ENCODE results near the gene PRIMA1.

The PRIMA1 gene

GRCh38 chr14:93794756-93795155 is 6.5 kb upstream of the PRIMA1 start:
- no peak for DNase-seq

DNA sequence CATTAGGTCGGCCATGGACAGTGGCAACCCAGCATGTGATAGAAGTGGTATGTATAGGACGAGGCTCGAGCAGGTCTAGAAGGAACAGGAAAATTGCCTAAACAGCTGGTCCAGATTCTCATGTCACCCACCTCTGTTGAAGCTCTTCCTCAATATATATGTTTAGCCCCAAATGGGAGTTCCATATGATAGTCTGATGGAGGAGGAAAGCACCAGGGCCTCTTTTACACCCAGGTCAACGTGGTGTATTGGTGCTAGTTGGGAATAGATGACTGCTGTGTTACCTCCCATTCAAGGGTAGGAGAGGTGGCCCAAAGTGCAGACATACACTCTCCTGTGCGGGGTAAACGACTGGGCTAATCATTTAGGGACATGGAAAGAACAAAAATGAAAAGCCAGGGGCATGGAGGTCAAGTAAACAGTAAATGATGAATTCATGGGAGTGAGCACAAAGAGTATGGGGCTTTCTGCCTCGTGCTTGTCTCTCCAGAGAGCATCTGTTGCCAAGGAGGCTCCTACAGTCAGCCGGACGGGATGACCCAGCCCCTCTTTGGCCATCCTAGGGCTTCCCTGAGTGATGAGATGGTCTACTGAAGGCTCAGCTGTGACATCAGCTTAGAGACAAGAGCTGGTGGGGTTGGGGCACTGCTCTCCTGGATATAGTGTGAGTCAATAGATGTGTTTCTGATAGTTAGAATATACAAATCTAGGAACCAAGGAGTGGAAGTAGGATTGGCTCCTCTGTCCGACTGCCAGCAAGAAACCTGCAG is 5.5 kb upstream of the PRIMA1 start:
- DNase-seq: no peak

DNA sequence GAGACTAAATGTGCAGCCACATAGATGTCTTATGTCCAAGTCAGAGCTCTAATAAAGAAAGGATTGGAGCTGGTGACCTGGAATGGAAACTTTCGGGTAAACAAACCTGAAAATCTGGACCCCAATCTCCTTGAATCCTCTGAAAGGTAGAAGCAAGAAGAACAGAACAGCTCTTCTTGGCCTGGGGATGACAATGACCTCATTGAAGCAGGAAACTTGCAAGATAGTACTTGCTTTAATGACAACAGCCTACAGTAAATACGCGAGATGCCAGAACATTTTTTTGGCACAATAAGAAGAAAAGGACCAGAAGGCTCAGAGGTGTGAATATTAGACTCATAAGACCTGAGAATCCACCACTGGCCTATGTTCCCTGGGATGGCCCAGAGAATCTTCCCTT is 4.1 kb upstream of the PRIMA1 start:
- no peak for DNase-seq

DNA sequence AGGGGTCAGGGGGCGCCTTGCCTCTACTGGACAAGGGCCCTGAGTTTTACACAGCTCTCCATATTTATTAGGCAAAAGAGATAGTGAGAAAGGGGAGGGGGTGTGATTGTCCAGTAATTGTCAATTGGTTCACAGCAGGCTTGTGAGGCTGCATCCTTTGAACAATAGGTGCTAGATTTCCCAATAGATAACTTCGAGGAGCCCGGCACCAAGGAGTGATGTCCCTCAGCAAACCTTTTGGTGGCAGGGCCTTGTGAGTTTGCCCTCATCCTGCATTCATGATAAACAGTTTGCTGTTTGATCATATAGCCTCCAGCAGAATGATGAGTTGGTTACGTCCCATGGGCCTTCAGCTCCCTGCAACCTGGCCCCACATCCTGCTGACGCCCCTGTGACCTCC is 2.7 kb upstream of the PRIMA1 start:
- no peak for DNase-seq

- no peak for DNase-seq
Observed at GRCh38 chr14:93789228-93790130, 1.2 kb upstream of the PRIMA1 start.

- no peak for DNase-seq
Observed at GRCh38 chr14:93788543-93789227, 400 bp upstream of the PRIMA1 start.

DNA sequence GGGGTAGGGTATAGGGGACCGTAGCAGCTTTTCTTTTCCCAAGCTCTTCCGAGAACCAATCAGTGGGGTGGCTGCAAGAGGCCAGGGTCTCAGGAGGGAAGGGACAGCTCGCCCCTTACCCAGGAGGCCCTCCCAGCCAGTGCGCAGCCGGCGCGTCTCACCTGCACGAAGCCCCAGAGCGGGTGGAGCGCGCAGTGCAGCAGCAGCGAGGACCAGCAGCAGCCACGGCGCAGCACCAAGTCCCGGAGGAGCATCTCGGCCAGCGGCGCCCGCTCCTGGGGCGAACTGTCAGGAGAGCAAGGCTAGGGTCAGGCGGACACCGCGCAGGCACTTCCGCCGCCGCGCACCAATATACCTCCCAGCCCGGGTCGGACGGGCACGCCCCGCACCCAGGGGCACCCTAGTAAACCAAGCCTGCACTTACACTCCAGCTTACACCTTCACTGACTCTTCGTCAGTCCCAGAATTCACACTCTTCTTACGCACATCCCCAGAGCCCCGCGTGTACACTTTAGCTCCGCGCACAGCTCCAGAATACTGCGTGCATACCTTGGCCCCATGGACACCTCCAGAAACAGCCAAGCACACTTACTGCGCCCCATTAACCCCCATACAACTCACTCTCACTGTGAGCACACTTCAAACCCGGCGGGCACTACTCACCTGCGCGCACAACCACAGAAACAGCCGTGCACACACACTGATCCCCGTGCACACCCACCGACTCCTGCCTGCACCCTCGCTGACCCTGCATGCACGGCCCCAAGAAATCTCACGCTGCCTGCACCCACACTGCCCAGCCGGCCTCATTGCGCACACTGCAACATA is 606 bp downstream of the PRIMA1 start:
- no peak for DNase-seq

DNA sequence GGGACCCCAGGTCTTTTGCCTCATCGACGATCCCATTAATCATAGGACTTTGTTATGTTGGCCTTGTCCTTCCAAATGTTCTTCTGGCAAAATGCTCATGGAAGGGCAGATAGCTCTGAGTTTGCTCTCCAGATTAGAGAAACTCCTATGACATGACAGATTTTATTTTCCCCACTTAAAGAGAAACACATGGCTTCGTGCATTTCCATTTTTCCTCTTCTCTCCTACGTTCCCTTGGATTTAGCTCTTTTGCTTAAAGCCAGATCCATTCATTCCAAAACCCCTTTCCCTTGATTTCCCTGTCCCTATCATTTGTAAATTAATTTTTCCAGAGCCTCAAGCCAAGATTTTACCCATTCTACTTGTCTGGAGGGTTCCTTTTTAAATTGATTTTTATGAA is 2.9 kb downstream of the PRIMA1 start:
- DNase-seq: no peak

GRCh38 chr14:93784878-93785277 is 3.4 kb downstream of the PRIMA1 start:
- DNase-seq: no peak

GRCh38 chr14:93780813-93781400 is 7.4 kb downstream of the PRIMA1 start:
- DNase-seq: no peak

DNA sequence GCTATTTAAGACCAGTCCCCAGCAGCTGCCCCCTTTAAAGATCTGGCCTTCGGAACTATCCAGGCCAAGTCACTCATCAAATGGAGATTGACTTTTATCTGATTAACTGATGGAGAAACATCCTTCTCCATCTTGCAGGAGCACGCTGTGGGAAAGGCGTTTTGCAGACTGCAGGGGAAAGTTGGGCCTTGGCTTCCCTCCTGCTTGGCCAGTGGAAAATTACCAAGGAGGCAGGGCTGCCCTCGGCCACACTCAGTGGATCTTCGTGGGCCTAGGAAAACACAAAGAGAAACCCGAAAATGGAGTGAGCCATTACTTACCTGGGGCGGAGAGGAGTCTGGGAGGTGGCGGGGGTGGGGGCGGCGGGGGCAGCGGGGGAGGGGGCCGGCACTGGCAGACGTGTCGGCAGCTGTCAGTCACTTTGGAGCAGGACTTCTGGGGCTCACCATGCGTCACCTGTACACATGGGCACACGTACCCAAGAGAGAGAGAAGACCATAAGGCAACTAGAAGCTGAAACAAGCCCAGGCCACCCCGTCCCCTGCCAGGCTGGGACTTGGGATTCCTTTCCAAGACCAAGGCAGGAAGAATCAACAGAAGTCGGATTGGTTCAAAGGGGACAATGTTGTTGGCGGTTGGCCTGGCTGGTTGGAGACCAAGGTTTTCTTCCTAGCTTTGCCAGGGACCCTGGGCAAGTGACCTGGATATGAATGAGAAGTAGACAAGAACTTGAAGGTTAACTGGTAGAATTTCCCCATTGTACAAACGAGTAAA is 9.2 kb downstream of the PRIMA1 start:
- DNase-seq: no peak

GRCh38 chr14:93778453-93778852 is 9.8 kb downstream of the PRIMA1 start:
- no peak for DNase-seq

GRCh38 chr14:93775744-93776143 is 12.5 kb downstream of the PRIMA1 start:
- DNase-seq: no peak

DNA sequence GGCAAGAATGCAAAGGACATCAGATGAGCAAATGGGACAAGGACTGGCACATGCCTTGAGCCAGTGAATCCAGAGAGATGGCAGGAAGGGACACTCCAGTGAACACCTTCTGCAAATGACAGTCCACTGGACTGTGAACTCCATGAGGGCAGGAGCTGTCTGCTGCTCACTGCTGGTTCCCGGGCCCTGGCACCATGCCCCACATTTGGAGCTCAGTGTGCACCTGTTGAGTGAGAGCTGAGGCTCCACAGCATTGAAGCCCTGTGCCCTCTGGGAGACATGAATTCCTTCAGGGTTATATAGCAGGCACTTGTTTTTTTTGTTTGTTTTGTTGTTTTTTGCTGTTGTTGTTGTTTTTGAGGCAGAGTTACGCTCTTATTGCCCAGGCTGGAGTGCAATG is 13.1 kb downstream of the PRIMA1 start:
- no peak for DNase-seq

DNA sequence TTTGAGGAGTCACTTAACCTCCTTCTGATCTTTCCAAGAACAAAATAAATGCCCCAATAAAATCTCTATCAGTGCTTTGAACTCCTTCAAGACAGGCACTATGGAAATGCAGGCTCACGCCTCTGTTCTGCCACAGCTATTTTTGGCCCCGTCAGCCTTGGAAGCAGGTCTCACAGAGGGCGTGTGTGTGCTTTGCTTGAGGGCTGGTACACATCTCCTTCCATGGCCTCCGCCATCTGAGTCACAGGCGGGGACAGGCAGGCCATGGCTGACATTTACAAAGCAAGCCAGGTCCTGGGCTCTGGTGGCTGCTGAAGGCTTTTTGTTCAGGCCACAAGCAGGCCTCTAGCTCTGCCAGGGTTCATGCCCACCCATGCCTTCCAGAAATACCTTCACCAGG is 16.0 kb downstream of the PRIMA1 start:
- DNase-seq: no peak

DNA sequence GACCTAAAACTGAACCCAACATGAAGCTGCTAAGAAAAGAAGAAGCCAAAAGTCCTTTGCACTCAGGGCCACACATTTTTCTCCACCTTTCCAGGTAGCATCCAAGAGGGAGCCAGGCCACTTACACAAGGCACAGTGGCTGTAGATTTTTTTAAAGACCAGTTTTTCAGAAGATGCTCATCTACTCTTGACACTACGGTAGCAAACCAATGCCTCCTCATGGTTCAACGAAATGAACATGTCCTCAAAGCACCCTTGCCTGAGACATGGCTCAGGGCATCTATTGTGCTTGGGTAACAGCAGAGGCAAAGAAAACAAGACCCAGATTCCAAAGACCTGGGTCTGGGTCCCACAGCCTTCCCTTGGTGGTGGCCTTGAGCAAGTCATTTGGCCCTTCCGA is 22.3 kb downstream of the PRIMA1 start:
- no peak for DNase-seq

DNA sequence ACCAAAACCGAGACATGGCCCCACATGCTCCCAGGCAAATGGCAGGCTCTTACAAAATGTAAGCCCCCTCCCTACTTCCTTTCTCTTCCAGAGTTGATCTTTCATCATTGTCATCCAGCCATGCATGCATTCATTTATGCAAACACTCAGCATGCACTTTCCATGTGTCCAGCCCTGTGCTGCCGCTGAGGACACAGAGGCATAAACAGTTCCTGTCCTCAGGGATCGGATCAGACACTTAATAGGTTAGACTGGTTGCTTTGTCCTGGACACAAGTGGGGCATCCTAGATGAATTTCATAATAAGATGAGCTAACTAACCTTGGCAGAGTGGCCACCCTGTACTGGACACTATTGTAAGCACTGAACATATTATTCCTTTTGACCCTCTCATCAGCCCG is 23.1 kb downstream of the PRIMA1 start:
- no peak for DNase-seq

- no peak for DNase-seq
Observed at GRCh38 chr14:93764211-93764659, 24.1 kb downstream of the PRIMA1 start.

DNA sequence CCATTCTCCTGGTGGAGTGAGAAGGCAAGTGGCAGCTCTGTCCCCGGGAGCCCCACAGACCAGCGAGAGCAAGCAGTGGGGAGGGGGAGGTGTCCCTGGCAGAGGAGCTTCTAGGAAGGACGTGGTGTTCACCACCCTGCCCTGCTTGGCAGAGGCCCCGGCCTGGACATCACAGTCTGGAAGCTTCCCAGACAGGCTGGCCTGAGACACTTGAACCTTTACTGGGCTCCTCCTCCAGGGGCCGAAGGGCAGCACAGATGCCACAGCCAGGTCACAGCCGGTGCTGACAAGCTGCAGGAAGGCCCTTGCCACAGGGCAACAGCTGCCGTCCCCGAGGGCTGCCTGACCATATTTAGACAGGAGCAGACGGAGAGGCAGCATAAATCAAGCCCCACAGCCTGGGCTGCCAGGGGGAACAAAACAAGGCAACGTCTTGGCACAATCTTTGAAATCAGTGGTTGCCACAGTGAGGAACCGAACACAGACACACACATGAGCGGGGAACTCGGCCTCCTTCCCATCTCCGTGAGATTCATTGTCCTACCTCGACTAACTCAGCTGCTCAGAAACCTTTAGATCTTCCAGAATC is 28.5 kb downstream of the PRIMA1 start:
- DNase-seq: no peak

GRCh38 chr14:93757206-93757605 is 31.1 kb downstream of the PRIMA1 start:
- DNase-seq: no peak

GRCh38 chr14:93753647-93754046 is 34.6 kb downstream of the PRIMA1 start:
- DNase-seq: no peak

All from cortex of kidney (tissue), 1 donor.